OCI-LY3 (cell line): ENCODE data around the gene OR2B2.

ENCODE experiments used
- CTCF ChIP-seq: fragments of 200-600, 300-600 bp; sonication (generic); IDR thresholded peaks from 2 replicates; pipeline ENCODE4 v1.5.1; 2014; ENCODE audit warnings: antibody characterized with exemption, low read length, low read depth
- EZH2phosphoT487 ChIP-seq: fragments of 200-600 bp; shearing (Covaris generic); IDR thresholded peaks from 2 replicates; pipeline ENCODE4 v1.6.1; 2018; ENCODE audit warnings: antibody characterized with exemption, mixed run types, low read depth

GRCh38 chr6:27896398-27896796 is 15.8 kb downstream of the OR2B2 start:
- TF ChIP-seq CTCF, result no peak
- TF ChIP-seq EZH2phosphoT487, result no peak
